ENCODE data around the gene CTIF. TPM values are rescaled to one million over a fixed set of nuclear protein-coding genes. Genes with fewer than 3 reads are reported as not detected.

Gene CTIF
- polyA plus RNA-seq, 1 experiment = 40.2 TPM

DNA sequence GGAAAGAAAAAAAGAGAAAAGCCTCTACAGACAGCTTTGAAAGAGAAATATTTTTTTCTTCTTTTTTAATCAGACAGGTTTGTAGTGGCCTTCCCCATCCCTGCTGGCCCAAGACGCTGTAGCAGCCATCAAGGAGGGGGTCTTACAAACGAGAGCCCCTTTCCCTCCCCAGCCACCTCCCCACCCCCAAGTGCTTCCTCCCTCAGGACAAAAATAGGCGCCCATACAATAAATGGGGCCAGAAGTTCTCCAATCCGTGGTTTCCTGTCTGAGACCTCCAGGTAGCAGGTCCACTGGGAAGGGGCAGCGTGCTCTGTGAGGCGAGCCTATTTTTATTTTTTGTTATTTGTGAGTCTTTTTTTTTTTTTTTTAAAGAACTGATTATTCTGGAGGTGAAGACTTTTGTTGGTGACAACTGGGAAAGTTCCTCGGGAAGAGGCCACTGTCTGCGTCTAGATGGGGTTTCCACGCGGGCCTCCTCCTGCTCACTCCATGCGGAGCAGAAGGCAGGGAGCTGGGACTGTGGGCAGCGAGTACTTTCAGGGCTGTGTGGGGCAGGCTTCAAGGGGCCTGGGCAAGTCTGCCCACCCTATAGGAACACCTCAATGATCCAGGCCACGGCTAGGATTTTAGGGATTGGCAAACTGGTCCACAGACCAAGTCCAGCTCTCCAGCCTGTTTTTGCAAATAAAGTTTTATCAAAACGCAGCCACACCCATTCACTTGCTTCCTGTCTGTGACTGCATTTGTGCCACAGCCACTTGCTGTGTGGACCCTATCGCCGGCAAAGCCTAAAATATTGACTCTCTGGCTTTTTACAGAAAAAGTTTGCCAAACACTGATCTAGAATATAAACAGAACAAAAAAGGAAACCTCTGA is 139.6 kb downstream of the CTIF start:
- H3K4me3 ChIP-seq (ENCODE audit: low read depth, low read length) = no peak overlapping the region
- POLR2A ChIA-PET = no interaction called here
- no peak overlapping the region for H3K27ac ChIP-seq (ENCODE audit: low read depth, low read length)
- no peak for DNase-seq (ENCODE audit: low read depth, low spot score)
- no peaks in the 10 kb centered on the region for H3K27me3 ChIP-seq (ENCODE audit: control insufficient read depth, insufficient read depth, low read length)
- no peaks in the 10 kb centered on the region for H3K9me3 ChIP-seq (ENCODE audit: control insufficient read depth, insufficient read depth, low read length)
- CTCF ChIA-PET = interaction anchor here (0.5 to 1.3 kb wide), 7 partner anchors 8 to 753 kb away, joined by 3 to 12 read pairs (median 4); no protein-coding TSS in a partner anchor
- TF ChIP-seq, protein P1, sequence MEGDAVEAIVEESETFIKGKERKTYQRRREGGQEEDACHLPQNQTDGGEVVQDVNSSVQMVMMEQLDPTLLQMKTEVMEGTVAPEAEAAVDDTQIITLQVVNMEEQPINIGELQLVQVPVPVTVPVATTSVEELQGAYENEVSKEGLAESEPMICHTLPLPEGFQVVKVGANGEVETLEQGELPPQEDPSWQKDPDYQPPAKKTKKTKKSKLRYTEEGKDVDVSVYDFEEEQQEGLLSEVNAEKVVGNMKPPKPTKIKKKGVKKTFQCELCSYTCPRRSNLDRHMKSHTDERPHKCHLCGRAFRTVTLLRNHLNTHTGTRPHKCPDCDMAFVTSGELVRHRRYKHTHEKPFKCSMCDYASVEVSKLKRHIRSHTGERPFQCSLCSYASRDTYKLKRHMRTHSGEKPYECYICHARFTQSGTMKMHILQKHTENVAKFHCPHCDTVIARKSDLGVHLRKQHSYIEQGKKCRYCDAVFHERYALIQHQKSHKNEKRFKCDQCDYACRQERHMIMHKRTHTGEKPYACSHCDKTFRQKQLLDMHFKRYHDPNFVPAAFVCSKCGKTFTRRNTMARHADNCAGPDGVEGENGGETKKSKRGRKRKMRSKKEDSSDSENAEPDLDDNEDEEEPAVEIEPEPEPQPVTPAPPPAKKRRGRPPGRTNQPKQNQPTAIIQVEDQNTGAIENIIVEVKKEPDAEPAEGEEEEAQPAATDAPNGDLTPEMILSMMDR (IDR thresholded peaks at IDR 0.05; ENCODE audit: low read depth, low read length) = no peak

DNA sequence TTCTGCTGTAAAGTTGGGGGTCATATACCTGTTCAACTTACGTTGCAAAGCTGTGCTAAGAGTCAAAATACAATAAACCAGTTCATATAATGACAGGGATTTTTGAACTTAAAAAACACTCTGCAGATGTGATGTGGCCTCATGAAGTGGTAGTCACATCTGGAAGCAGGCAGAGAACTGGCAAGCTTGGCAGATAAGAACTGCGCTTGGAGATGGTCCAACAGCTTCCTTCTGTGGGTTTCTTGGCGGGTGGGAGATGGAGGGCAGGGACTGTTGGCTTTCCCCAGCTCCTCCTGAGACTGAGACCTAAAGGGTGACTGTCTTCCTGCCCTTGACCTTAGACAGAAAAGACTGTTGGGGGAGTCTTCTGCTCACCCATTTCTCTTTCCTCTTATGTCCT is 140.4 kb downstream of the CTIF start:
- no peak for DNase-seq (ENCODE audit: low read depth, low spot score)
- no peaks in the 10 kb centered on the region for H3K27me3 ChIP-seq (ENCODE audit: control insufficient read depth, insufficient read depth, low read length)
- no peak overlapping the region for H3K4me3 ChIP-seq (ENCODE audit: low read depth, low read length)
- H3K9me3 ChIP-seq (ENCODE audit: control insufficient read depth, insufficient read depth, low read length) = no peaks in the 10 kb centered on the region
- ChIA-PET POLR2A (no interaction called here), CTCF (interaction anchor here (0.5 to 1.3 kb wide), 3 partner anchors 59 to 560 kb away, joined by 3 to 12 read pairs (median 5); no protein-coding TSS in a partner anchor)
- TF ChIP-seq, protein P1 (IDR thresholded peaks at IDR 0.05; ENCODE audit: low read depth, low read length) = no peak
- no peak overlapping the region for H3K27ac ChIP-seq (ENCODE audit: low read depth, low read length)

DNA sequence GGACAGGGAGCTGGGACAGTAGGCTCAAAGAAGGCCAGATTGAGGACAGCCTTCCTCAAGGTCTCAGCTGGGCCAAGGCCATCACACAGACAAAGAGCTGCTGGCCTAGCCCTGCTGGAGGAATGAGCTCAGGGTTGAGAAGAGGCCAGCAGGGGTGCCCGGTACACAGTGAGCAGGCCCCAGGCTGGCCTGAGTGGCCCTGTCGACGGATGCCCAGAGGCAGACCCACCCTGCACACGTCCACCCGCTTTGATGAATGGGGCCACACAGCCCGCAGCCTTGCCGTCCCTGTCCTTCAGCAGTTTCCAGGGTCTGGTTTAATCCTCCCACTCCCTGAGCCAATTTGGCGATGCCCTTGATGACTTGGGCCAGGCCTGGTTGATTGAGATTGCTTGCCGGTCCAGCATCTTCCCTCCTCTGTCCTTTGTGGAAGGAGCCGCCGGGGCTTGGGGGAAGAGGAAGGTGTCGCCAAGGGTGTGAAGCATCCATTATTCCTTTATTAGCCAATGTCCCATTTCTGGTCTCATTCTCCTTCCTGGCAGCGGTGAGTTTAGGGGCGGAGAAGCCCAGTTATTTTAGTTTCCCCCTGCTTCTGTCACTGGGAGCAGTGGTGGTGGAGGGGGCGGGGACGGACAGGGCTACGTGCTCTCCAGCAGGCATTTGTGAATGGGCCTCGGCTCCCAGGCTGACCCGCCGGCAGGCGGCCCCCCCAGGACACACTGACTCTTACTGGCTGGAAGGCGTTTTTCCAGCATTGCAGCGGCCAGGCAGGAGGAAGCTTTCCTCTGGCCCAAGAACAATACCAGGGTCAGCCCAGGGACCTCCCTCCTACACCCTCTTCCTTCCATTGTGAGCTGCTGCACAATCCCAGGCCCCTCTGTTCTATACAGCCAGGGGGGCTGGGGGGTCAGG is 141.8 kb downstream of the CTIF start:
- ChIA-PET CTCF (no interaction called here), POLR2A (interaction anchor here (0.6 kb wide), 1 partner anchor 272 kb away, joined by 7 read pairs; no protein-coding TSS in a partner anchor)
- no peak for DNase-seq (ENCODE audit: low read depth, low spot score)
- H3K4me3 ChIP-seq (ENCODE audit: low read depth, low read length) = no peak overlapping the region
- no peaks in the 10 kb centered on the region for H3K9me3 ChIP-seq (ENCODE audit: control insufficient read depth, insufficient read depth, low read length)
- H3K27me3 ChIP-seq (ENCODE audit: control insufficient read depth, insufficient read depth, low read length) = no peaks in the 10 kb centered on the region
- TF ChIP-seq, protein P1 (IDR thresholded peaks at IDR 0.05; ENCODE audit: low read depth, low read length) = no peak
- no peak overlapping the region for H3K27ac ChIP-seq (ENCODE audit: low read depth, low read length)

DNA sequence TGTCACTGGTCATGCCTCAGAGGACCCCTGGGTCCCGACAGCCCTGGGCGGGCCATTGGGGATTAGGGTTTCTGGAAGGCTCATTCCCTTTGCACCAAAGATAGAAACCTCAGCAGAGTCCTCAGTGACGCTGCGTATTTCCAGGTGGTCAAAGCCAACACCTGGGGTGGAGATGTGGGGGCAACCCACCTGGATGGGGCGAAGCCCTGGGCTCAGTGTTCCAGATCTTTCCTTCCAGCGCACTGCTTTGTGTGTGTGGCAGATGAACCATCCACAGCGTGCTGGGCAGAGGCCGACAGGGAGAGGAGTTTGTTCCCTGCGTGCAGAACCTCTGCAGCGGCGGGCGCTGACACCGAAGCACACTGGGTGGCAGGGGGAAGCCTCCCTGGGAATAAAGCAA is 143.9 kb downstream of the CTIF start:
- POLR2A ChIA-PET = no interaction called here
- Histone ChIP-seq H3K4me3 (ENCODE audit: low read depth, low read length) (no peak overlapping the region), H3K27ac (ENCODE audit: low read depth, low read length) (no peak overlapping the region), H3K9me3 (ENCODE audit: control insufficient read depth, insufficient read depth, low read length) (no peaks in the 10 kb centered on the region), H3K27me3 (ENCODE audit: control insufficient read depth, insufficient read depth, low read length) (no peaks in the 10 kb centered on the region)
- no peak for DNase-seq (ENCODE audit: low read depth, low spot score)
- CTCF ChIA-PET = no interaction called here
- TF ChIP-seq, protein P1 (IDR thresholded peaks at IDR 0.05; ENCODE audit: low read depth, low read length) = no peak

Data from AG04450 (cell line).